Stimulated activated naive CD8-positive, alpha-beta T cell treated with anti-CD3 and anti-CD28 coated beads, Interleukin-15, amount 100 ng/mL, for 72 hours (primary cell): Measurements from ENCODE around the gene ARHGAP23.

Experiments used
- ATAC-seq: fragments of 150-1000 bp; cut with Tn5 transposase; 2 replicates; pipeline ENCODE4 v1.10.0; 2021; ENCODE audit warnings: mild to moderate bottlenecking, moderate library complexity
- DNase-seq, 2 donors: peaks; one replicate each; pipeline ENCODE4 v3.0.0; 2021 to 2022
- H3K27ac Mint-ChIP-seq, 2 donors: one replicate each; pipeline ENCODE4 v1.8.0; 2022; ENCODE audit warnings: mild to moderate bottlenecking in 2 of 2, mixed read lengths in 2 of 2, moderate library complexity in 2 of 2
- H3K27me3 Mint-ChIP-seq: one replicate; pipeline ENCODE4 v1.8.0; 2022; ENCODE audit warnings: mixed read lengths
- H3K4me1 Mint-ChIP-seq: one replicate; pipeline ENCODE4 v1.8.0; 2022; ENCODE audit warnings: mild to moderate bottlenecking, mixed read lengths
- H3K4me3 Mint-ChIP-seq, 2 donors: one replicate each; pipeline ENCODE4 v1.8.0; 2022; ENCODE audit warnings: mild to moderate bottlenecking in 2 of 2, mixed read lengths in 2 of 2, moderate library complexity in 1 of 2
- H3K9me3 Mint-ChIP-seq, 2 donors: one replicate each; pipeline ENCODE4 v1.8.0; 2022; ENCODE audit warnings: mixed read lengths in 2 of 2

ARHGAP23 gene

DNA sequence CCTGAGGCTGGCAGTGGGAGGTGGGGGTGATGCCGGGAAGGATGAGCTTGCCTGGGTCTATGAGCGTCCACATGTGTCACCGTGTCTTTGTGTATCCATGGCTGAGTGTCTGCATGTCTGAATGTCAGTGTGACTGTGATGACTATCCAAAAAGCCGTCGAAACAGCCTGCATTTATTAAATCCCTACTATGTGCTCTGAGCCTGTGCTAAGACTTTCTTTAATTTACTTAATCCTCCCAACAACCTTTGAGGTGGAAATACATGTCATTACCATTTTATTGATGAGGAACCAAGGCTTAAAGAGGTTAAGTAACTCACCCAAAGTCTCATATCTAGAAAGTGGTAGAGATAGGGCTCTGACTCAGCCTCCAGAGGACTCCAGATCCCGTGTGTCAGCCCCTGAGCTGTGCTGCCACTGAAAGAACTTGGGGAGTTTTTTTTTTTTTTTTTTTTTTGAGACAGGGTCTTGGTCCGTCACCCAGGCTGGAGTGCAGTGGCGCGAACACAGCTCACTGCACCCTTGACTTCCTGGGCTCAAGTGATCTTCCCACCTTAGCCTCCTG, 20.0 kb downstream of the ARHGAP23 start:
- ATAC-seq: no peak
- H3K9me3 Mint-ChIP-seq: no peaks in the 10 kb centered on the region
- no peak overlapping the region for H3K27ac Mint-ChIP-seq
- H3K4me1 Mint-ChIP-seq: peaks cover 33% of the 10 kb centered on the region
- H3K4me3 Mint-ChIP-seq: no peak overlapping the region
- DNase-seq: no peak
- H3K27me3 Mint-ChIP-seq: peaks cover 27% of the 10 kb centered on the region

DNA sequence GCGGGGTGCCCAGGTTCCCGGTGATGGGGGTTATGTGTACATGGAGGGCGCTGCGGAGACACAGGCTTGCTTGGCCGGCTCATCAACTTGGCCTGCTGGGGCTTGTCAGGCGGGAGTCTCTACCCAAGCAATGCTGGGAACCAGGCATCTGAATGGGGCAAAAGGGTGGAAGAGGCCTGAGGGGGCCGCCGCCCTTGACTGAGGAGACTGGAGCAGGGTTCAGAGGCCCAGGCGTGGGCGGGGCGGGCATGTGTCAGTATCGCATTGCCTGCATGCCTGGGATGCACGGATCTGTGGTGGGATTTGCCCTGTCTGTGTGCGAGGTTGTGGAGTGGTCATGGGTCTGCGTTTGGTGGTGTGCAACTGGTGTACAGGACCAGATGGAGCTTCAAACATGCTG, 21.1 kb downstream of the ARHGAP23 start:
- ATAC-seq (no peak), DNase-seq (no peak)
- H3K4me1 Mint-ChIP-seq: peaks cover 25% of the 10 kb centered on the region
- no peaks in the 10 kb centered on the region for H3K9me3 Mint-ChIP-seq
- no peak overlapping the region for H3K27ac Mint-ChIP-seq
- H3K4me3 Mint-ChIP-seq: no peak overlapping the region
- H3K27me3 Mint-ChIP-seq: peaks cover 36% of the 10 kb centered on the region

DNA sequence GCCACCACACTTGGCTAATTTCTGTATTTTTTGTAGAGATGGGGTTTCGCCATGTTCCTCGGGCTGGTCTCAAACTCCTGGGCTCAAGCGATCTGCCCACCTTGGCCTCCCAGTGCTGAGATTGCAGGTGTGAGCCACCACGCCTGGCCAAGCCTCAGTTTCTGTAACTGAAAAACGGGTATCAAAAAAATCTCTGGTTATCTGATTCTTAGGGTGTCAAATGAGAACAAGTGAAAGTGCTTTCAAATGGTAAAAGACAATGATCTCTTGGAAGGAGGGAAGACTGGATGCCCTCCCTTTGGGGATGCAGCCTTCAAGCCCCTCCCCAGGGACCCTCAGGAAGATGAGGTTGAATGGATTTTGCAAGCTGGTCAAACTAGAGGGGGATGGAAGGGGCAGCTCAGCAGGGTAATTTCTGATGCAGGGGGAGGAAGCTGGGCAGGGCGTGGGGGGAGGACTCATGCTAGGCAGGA, 22.3 kb downstream of the ARHGAP23 start:
- DNase-seq (no peak), ATAC-seq (no peak)
- no peaks in the 10 kb centered on the region for H3K9me3 Mint-ChIP-seq
- H3K27ac Mint-ChIP-seq: no peak overlapping the region
- H3K4me1 Mint-ChIP-seq: peaks cover 34% of the 10 kb centered on the region
- H3K4me3 Mint-ChIP-seq: no peak overlapping the region
- H3K27me3 Mint-ChIP-seq: peaks cover 48% of the 10 kb centered on the region

DNA sequence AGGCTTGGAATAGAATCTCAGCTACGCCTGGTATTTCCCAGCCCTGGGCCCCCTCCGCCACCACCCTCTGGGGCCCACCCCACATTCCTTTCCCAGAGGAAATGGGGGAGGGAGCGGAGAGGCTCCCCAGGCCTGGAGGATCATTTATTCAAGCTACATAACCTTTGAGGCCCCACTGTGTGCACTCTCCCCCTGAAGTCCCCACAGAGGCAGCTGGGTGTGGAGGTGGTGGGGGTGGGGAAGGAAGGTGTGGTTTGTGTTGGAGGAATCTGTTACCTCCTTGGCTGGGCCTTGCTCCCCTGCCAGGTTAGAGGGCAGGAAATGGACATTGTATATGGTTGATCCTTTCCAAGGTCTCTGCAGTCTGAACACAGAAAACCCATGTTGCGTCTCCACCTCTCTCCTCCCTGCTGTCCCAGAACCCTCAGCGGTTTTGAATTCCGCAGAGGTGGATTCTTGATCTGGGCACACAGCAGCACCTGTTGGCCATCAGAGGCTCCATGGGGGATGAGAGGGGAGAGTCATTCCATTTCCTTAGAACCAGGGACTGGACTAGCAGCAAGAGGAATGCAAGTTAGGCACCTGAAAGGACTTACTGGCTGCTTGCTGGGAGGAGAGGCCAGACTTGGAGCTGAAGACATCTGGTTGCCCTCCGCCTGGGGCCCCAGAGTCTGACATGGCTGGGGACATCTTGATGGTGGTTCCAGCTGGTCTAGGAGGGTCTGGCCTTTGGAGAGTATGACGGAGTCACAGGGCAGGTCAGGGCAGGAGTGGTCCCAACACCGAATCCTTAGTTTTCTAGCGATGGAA, 23.0 kb downstream of the ARHGAP23 start:
- Mint-ChIP-seq H3K27me3 (peaks cover 53% of the 10 kb centered on the region), H3K4me1 (peaks cover 34% of the 10 kb centered on the region), H3K4me3 (no peak overlapping the region), H3K27ac (peak overlapping the region in 1 of 2 donors; percentile 27), H3K9me3 (no peaks in the 10 kb centered on the region)
- ATAC-seq: no peak
- no peak for DNase-seq

DNA sequence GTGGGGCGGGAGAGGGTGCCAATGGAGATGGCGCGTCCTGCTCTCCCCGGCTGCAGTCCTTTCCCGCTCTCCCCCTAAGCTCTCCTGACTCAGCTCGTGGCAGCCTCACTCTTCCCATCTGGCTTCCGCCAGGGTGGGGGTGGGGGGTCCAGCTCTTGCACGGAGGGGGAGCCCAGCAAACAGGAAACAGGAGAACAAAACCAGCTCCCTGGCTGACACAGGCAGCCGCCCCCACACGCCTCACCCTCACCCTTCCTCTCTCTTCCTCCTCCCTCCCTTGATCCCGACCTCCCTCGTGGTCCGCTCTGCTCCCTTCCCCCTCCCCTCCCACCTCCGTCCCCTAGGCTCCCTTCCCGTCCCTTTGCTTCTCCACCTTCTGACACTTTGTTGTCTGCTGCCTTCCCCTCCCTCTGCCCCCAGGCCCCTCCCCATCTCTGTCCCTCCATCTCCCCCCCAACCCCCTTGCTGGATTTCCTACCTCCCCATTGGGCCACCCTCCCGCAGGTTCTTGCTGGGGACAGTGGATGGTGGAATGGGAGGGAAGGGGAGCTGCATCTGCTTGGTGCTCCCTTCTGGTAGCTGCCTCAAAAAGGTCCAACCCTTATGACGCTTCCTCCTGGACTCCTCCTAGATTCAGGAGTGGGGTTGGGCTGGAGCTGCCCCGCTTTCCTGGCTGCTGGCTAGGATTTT, 23.7 kb downstream of the ARHGAP23 start:
- H3K9me3 Mint-ChIP-seq: no peaks in the 10 kb centered on the region
- DNase-seq (no peak), ATAC-seq (no peak)
- H3K27me3 Mint-ChIP-seq: peaks cover 60% of the 10 kb centered on the region
- H3K27ac Mint-ChIP-seq: no peak overlapping the region
- H3K4me3 Mint-ChIP-seq: no peak overlapping the region
- H3K4me1 Mint-ChIP-seq: peaks cover 34% of the 10 kb centered on the region

DNA sequence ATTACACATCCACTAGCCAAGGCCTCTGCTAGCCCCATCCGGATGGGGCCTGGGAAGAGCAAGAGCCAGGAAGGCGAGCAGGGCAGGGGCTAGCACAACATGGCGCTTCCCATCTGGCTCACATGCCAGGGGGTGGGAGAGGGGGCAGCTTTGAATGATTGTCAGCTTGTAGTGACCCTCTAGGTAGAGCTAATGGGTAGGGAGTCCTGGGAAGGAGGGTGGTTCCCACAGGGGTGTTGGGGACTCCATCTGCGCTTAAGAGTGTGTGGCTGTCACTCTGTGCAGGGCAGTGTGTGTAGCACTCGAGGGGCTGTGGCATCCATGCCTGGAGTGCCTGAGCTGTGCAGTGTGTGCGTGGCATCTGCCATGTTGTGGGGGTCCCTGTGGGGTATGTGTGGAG, 24.5 kb downstream of the ARHGAP23 start:
- Mint-ChIP-seq H3K27ac (no peak overlapping the region), H3K27me3 (peaks cover 68% of the 10 kb centered on the region), H3K9me3 (no peaks in the 10 kb centered on the region), H3K4me3 (peak overlapping the region; percentile 47 to 60), H3K4me1 (peaks cover 34% of the 10 kb centered on the region)
- ATAC-seq (no peak), DNase-seq (no peak)

DNA sequence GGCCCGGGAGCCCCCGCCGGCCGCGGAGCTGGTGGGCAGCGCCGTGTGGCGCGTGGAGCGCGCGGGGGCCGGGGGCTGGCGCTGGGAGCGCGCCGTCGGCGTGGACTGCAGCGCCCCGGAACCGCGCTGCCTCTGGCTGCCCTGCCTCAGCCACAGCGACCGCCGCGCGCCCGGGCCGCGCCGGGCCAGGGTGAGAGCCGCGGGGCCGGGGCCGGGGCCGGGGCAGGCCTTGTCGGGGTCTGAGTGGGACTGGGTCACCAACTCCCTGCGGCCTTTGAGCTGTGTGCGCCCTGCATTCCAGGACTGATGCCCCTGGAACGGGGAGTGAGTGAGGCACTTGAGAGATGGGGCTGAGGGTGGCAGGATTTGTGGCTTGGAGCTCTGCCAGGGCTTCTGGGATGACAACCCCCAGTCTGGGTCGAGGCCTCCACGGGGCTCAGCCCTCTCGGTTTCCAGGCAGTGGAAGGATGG, 25.7 kb downstream of the ARHGAP23 start:
- DNase-seq: no peak
- H3K27me3 Mint-ChIP-seq: peaks cover 72% of the 10 kb centered on the region

DNA sequence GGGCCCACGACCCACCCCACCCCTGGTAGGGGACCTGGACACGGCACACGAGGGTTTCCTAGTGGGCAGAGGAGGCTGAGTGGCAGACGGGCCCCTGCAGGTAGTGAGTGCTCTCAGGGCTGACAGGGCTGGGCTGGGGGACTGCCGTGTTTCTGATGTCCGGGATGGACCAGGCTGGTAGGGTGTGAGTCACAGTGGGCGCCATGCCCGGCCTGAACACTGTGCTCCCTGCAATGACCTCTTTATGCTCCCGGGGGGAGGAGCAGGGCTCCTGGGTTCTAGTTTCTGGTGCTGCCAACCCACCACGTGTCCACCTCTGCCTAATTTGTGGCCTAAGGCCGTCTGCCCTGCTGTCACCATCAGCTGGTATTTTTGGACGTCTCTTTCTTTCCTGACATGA, 26.3 kb downstream of the ARHGAP23 start:
- ATAC-seq: no peak
- DNase-seq: no peak
- Mint-ChIP-seq H3K27me3 (peaks cover 72% of the 10 kb centered on the region), H3K4me3 (no peak overlapping the region), H3K27ac (no peak overlapping the region), H3K9me3 (no peaks in the 10 kb centered on the region), H3K4me1 (peaks cover 34% of the 10 kb centered on the region)

More for the DNA sequence above, 25.7 kb downstream of the ARHGAP23 start:
- Mint-ChIP-seq H3K27ac (no peak overlapping the region), H3K4me1 (peaks cover 34% of the 10 kb centered on the region), H3K9me3 (no peaks in the 10 kb centered on the region), H3K4me3 (no peak overlapping the region)
- peak; percentile 19 for ATAC-seq

DNA sequence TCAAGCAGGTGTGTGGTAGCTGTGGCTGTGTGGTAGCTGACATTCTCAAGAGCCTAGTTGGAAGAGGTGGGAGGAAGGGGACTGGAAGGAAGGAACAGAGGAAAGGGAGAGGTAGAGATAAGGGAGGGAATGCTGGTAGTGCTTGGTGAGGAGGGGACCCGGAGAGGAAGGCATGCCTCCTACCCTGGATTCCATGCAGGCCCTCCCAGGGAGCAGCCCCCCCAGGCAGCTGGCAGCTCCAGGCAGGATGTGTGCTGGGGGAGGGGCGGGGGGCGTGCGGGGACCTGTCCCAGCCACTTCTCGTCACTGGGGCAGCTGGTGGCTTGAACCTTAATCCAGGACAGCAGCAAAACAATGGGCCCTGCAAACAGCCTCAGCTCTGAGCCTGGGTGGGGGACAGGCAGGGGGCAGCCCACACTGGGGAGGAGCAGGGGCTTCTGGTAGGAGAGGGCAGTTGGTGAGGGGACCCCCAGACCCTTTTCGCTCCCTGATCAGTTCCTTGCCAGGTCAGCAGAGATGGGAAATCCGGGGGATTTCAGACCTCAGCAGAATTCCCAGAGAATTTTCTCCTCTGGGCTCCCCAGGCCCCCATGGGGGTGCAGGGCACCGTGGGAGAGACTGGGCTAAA, 27.1 kb downstream of the ARHGAP23 start:
- ATAC-seq (no peak), DNase-seq (no peak)
- Mint-ChIP-seq H3K27ac (peak overlapping the region in 1 of 2 donors; percentile 80), H3K4me1 (peaks cover 34% of the 10 kb centered on the region), H3K9me3 (no peaks in the 10 kb centered on the region), H3K27me3 (peaks cover 71% of the 10 kb centered on the region), H3K4me3 (no peak overlapping the region)

DNA sequence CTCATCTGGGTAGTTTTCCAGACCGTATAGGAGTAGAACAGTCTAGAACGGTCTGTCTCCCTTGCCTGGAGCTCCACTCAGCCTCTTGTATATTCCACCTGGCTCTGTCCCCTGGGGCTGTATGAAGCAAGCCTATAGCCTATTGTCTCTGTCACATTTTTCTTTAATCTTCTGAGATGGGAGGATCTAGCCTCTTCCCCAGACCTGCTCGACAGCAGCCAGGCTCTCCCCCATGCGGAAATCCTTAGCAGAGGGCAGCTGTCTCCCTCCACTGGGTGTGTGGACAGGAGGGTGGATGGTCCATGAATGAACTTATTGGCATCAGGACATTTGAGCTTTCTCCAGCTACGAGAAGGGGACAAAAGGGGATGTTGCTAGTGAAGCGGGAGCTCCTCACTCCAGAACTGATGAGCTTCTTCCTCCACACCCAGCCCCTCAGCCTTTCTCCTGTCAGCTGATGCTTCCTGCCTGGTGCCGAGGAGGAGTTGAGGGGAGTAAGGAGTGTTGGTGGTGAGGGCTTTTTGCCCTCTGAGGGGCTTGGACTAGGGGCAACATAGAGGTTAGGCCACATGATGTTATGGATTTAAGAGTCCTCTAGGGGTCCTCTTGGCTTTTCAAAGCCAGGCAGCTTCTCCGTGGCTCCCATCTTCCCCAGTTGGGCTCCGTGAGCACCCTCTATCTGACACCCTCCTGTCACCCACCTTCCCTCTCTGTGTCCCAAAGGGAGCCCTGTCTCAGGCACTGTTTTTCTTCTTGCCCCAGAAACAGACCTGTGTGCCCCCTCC, 28.0 kb downstream of the ARHGAP23 start:
- no peak for DNase-seq
- Mint-ChIP-seq H3K27ac (no peak overlapping the region), H3K27me3 (peaks cover 66% of the 10 kb centered on the region), H3K4me1 (peaks cover 33% of the 10 kb centered on the region), H3K4me3 (no peak overlapping the region), H3K9me3 (no peaks in the 10 kb centered on the region)
- ATAC-seq: no peak

DNA sequence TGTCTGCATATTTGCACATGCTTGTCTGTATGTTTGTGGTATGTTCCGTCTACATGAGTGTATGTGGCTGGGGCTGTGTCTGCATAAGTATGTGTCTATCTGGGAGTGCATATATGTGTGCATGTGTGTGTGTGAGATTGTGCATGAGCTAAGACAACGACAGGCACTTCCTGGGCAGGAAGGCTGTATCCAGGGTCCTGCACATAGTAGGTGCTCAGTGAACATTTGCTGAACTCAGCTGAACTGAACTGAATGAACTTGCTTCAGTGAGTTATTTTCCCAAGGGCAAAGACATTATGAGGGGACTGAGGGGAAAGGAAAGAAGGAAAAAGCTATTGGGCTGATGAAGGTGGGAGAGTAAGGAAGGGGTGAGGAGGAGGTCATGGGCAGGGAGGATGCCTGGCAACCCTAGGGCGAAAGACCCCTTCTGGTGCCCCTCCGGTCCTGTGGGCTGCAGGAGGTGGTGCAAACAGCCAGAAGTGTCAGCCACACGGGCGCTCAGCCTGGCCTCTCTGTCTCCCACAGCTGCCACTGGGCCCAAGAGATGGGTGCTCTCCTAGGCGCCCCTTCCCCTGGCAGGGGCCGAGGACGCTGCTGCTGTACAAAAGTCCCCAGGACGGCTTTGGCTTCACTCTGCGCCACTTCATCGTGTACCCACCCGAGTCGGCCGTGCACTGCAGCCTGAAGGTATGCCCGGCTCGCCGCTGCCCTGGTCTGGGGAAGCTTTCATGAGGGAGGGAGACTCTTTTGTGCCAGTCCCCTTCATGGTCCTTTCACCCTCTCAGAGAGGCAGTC, 29.5 kb downstream of the ARHGAP23 start:
- peaks cover 17% of the 10 kb centered on the region for H3K4me1 Mint-ChIP-seq
- H3K27me3 Mint-ChIP-seq: peaks cover 50% of the 10 kb centered on the region
- peak overlapping the region in 1 of 2 donors; percentile 31 for H3K27ac Mint-ChIP-seq
- no peak for ATAC-seq
- H3K9me3 Mint-ChIP-seq: no peaks in the 10 kb centered on the region
- no peak for DNase-seq
- H3K4me3 Mint-ChIP-seq: no peak overlapping the region

DNA sequence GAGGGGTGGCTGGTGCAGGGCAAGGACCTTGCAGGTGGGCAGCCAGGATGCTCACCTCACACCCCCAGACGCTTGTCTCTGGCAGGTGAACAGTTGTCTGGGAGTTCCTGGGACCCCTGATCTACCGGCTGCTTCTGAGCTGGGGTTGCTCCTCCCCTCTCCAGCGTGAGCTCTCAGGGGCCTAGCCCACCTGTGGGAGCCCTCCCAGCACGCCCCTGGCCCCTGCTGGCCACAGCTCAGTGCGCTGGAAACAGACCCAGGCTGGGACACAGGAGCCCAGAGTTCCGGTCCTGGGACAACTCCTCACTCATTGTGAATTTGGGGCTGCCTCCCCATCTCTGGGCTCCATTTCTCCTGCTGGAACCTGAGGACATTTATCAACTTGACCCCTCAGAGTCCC, 30.3 kb downstream of the ARHGAP23 start:
- H3K4me1 Mint-ChIP-seq: peaks cover 10% of the 10 kb centered on the region
- H3K9me3 Mint-ChIP-seq: no peaks in the 10 kb centered on the region
- no peak for ATAC-seq
- no peak overlapping the region for H3K4me3 Mint-ChIP-seq
- no peak overlapping the region for H3K27ac Mint-ChIP-seq
- peaks cover 43% of the 10 kb centered on the region for H3K27me3 Mint-ChIP-seq
- no peak for DNase-seq

DNA sequence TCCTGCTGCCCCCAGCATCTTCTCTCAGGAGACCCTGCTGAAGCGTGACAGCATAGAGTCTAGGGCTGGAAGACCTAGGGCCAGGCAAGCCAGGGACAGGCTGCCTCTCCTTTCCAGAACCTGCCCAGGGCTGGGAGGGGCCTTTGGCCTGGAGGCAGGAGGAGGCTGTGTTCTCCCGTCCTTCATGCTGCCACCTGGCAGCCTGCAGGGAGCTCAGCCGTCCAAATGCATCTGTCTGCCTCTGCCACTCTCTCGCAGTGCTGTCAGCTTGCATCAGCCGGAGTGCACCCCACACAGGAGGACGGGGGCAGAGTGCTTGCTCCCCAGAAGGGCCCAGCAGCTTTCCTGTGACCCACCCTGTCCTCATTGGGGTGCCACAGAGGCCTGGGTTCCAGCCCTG, 31.3 kb downstream of the ARHGAP23 start:
- peaks cover 34% of the 10 kb centered on the region for H3K27me3 Mint-ChIP-seq
- no peak overlapping the region for H3K4me3 Mint-ChIP-seq
- peak overlapping the region in 1 of 2 donors; percentile 8 for H3K27ac Mint-ChIP-seq
- DNase-seq (no peak), ATAC-seq (no peak)
- peaks cover 8% of the 10 kb centered on the region for H3K4me1 Mint-ChIP-seq
- H3K9me3 Mint-ChIP-seq: no peaks in the 10 kb centered on the region

DNA sequence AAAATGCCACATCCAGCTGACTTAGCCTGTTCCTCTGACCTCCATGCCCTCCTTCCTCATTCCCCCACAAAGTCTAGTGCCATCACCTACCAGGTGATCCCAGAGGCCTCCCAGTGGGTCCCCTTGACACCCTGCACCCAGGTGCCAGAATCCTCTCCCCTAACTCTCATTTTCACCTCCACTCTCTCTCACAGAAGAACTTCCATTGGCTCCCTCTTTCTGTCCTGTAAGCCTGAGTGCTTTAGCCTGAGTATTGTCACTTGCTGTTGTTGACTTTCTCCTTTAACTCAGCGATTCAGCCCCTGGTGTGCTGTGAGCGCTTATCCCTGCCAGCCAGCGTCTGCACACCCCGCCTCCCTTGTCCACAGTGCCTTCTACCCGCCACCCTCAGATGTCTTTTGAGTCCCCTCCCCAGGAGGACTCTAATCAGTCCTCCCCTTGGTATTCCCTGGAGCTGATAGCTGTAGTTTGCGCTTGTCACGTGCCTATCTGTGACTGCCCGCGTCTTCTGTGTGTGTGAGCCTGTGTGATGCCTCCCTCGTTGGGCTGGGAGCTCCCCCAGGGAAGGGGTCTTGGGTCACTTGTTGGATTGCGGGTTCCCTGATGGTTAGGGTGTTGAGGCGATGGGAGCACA, 31.9 kb downstream of the ARHGAP23 start:
- Mint-ChIP-seq H3K9me3 (no peaks in the 10 kb centered on the region), H3K27me3 (peaks cover 27% of the 10 kb centered on the region), H3K27ac (no peak overlapping the region), H3K4me1 (peaks cover 2% of the 10 kb centered on the region), H3K4me3 (no peak overlapping the region)
- no peak for ATAC-seq
- no peak for DNase-seq
